Spleen (tissue), 7 donors: ENCODE data around the gene HIVEP3.

Source experiments
- CTCF ChIP-seq, 11 experiments: fragments of 200-600 bp in 7 of 11; fragments of 450-650 bp in 4 of 11; sonication (generic) in 4 of 11; IDR thresholded peaks in 8 of 11; conservative IDR thresholded peaks in 3 of 11; 1 replicate in 7 of 11; 2 replicates in 4 of 11; pipeline versions ENCODE4 v1.4.0 to v1.8.0; 2016 to 2021; ENCODE audit warnings: antibody characterized with exemption in 11 of 11, inconsistent platforms in 4 of 11, mild to moderate bottlenecking in 1 of 11
- POLR2AphosphoS5 ChIP-seq, 3 donors: sonication (generic); formaldehyde crosslinking; IDR thresholded peaks; one replicate each; pipeline ENCODE4 v1.5.1; 2017; ENCODE audit warnings: antibody characterized with exemption in 3 of 3
- donor health status: DM: no; HTN: no; CAD: no; lungs with moderate emphysema.
- donor health status: DM: no; HTN: no; CAD: no.
- donor health status: DM: no; HTN: no; CAD: no.

- TF ChIP-seq CTCF (IDR thresholded peaks at IDR 0.05 in 8 of 11, conservative IDR thresholded peaks at IDR 0.05 in 3 of 11) (no peak), POLR2AphosphoS5 (IDR thresholded peaks at IDR 0.05) (no peak)
These were observed 303.9 kb downstream of the HIVEP3 start for GRCh38 chr1:41614818-41615217.
